SIG-M5 (cell line): Measurements from ENCODE around the gene MRPS5.

Experiments
- DNase-seq: peaks from one replicate; lab custom pipeline; 2025; lab: John Stamatoyannopoulos, UW

The MRPS5 gene

GRCh38 chr2:95087379-95087778, 34.2 kb downstream of the MRPS5 start:
- DNase-seq: no peak

GRCh38 chr2:95086017-95086416, 35.6 kb downstream of the MRPS5 start:
- no peak for DNase-seq

- no peak for DNase-seq
Observed at GRCh38 chr2:95082477-95082876, 39.1 kb downstream of the MRPS5 start.

GRCh38 chr2:95079199-95079683, 42.4 kb downstream of the MRPS5 start:
- DNase-seq: no peak

- no peak for DNase-seq
Observed at GRCh38 chr2:95077861-95078603, 43.6 kb downstream of the MRPS5 start.

GRCh38 chr2:95077530-95077825, 44.1 kb downstream of the MRPS5 start:
- DNase-seq: no peak

- no peak for DNase-seq
Observed at GRCh38 chr2:95076705-95077529, 44.7 kb downstream of the MRPS5 start.

- no peak for DNase-seq
Observed at GRCh38 chr2:95075440-95076132, 46.0 kb downstream of the MRPS5 start.

GRCh38 chr2:95074663-95075439, 46.8 kb downstream of the MRPS5 start:
- no peak for DNase-seq

GRCh38 chr2:95073856-95074662, 47.5 kb downstream of the MRPS5 start:
- no peak for DNase-seq

- no peak for DNase-seq
Observed at GRCh38 chr2:95072424-95072823, 49.2 kb downstream of the MRPS5 start.

- no peak for DNase-seq
Observed at GRCh38 chr2:95071856-95072255, 49.8 kb downstream of the MRPS5 start.

- no peak for DNase-seq
Observed at GRCh38 chr2:95069465-95069864, 52.1 kb downstream of the MRPS5 start.

GRCh38 chr2:95068256-95068655, 53.4 kb downstream of the MRPS5 start:
- DNase-seq: no peak

GRCh38 chr2:95063086-95063958, 58.3 kb downstream of the MRPS5 start:
- no peak for DNase-seq

- DNase-seq: no peak
Observed at GRCh38 chr2:95062242-95063085, 59.1 kb downstream of the MRPS5 start.

GRCh38 chr2:95061601-95062183, 59.9 kb downstream of the MRPS5 start:
- no peak for DNase-seq

- no peak for DNase-seq
Observed at GRCh38 chr2:95061119-95061512, 60.5 kb downstream of the MRPS5 start.
